ENCODE data around the gene GAB2.

GAB2 gene

GRCh38 chr11:78424334-78425270 lies 7.0 kb upstream of the GAB2 start (continued):
- TF ChIP-seq ZNF133 (tag by site-specific recombination; IDR thresholded peaks at IDR 0.05) (no peak), REST (tag by site-specific recombination; IDR thresholded peaks at IDR 0.05) (no peak), ZNF639 (tag by site-specific recombination; IDR thresholded peaks at IDR 0.05) (no peak)

- POLR2A ChIA-PET: no interaction called here
- Histone ChIP-seq H3K4me3 (ENCODE audit: low read depth, low read length) (no peak overlapping the region), H3K27ac (ENCODE audit: extremely low read depth, low read depth, low read length) (no peak overlapping the region), H3K4me1 (ENCODE audit: control insufficient read depth, insufficient read depth, low read length) (no peaks in the 10 kb centered on the region; the same call in 1 of the 2 replicates), H3K9me3 (ENCODE audit: control insufficient read depth, insufficient read depth, low read depth, low read length) (no peaks in the 10 kb centered on the region), H3K36me3 (ENCODE audit: control insufficient read depth in 2 of 2, insufficient read depth in 1 of 2, low read length in 2 of 2) (no peaks in the 10 kb centered on the region)
- TF ChIP-seq ZNF585B (tag by site-specific recombination; IDR thresholded peaks at IDR 0.05) (no peak), ZNF488 (tag by site-specific recombination; IDR thresholded peaks at IDR 0.05) (no peak), ZNF530 (tag by site-specific recombination; IDR thresholded peaks at IDR 0.05; ENCODE audit: low read depth) (no peak), PRDM10 (tag by site-specific recombination; IDR thresholded peaks at IDR 0.05) (no peak), ZNF16 (tag by site-specific recombination; IDR thresholded peaks at IDR 0.05; ENCODE audit: low read depth) (no peak), ZNF292 (tag by site-specific recombination; IDR thresholded peaks at IDR 0.05; ENCODE audit: borderline replicate concordance, low read depth) (no peak), ZNF311 (tag by site-specific recombination; IDR thresholded peaks at IDR 0.05; ENCODE audit: borderline replicate concordance) (no peak)
- CTCF ChIA-PET: interaction anchor here (1.8 to 9.6 kb wide), 3 partner anchors 7 to 142 kb away, joined by 4 to 52 read pairs (median 41); no protein-coding TSS in a partner anchor
Observed at GRCh38 chr11:78423241-78423640, 5.6 kb upstream of the GAB2 start.

- Histone ChIP-seq H3K36me3 (ENCODE audit: control insufficient read depth in 2 of 2, insufficient read depth in 1 of 2, low read length in 2 of 2) (no peaks in the 10 kb centered on the region), H3K4me1 (ENCODE audit: control insufficient read depth, insufficient read depth, low read length) (no peaks in the 10 kb centered on the region; the same call in 1 of the 2 replicates), H3K27ac (ENCODE audit: extremely low read depth, low read depth, low read length) (no peak overlapping the region), H3K4me3 (ENCODE audit: low read depth, low read length) (no peak overlapping the region), H3K9me3 (ENCODE audit: control insufficient read depth, insufficient read depth, low read depth, low read length) (no peaks in the 10 kb centered on the region)
- TF ChIP-seq ZNF664 (tag by site-specific recombination; IDR thresholded peaks at IDR 0.05) (no peak), EGR2 (tag by site-specific recombination; IDR thresholded peaks at IDR 0.05; ENCODE audit: low read depth) (0 out of 2 replicates have a peak, but pooled peaks have one; percentile 10), PRDM6 (tag by site-specific recombination; IDR thresholded peaks at IDR 0.05) (no peak), ZNF580 (tag by site-specific recombination; IDR thresholded peaks at IDR 0.05) (no peak), ZFHX2 (tag by site-specific recombination; conservative IDR thresholded peaks at IDR 0.05) (peak; percentile 70), ZNF677 (tag by site-specific recombination; IDR thresholded peaks at IDR 0.05) (no peak), ZIC2 (tag by site-specific recombination; IDR thresholded peaks at IDR 0.05) (no peak)
- POLR2A ChIA-PET: no interaction called here
- CTCF ChIA-PET: interaction anchor here (0.6 to 9.6 kb wide), 14 partner anchors 9 to 797 kb away, joined by 3 to 52 read pairs (median 3); no protein-coding TSS in a partner anchor
Observed at GRCh38 chr11:78420796-78421209, 3.2 kb upstream of the GAB2 start.
